Mesenchymal stem cell (in vitro differentiated cells and primary cell): ENCODE results near the gene CXCL3.

ENCODE experiments used
- DNase-seq: peaks from one replicate; pipeline ENCODE4 v3.0.0-alpha.2; 2013
- H2AFZ ChIP-seq: one replicate; pipeline ENCODE4 v1.6.1; 2013; ENCODE audit warnings: low read depth, mild to moderate bottlenecking, control low read depth, inconsistent platforms, low read length, moderate library complexity
- H2AK5ac ChIP-seq: 2 replicates; pipeline ENCODE4 v1.6.1; 2013; ENCODE audit warnings: low read length, moderate library complexity, mild to moderate bottlenecking, inconsistent platforms; ENCODE audit not compliant: severe bottlenecking
- H2BK120ac ChIP-seq: one replicate; pipeline ENCODE4 v1.6.1; 2013; ENCODE audit warnings: low read depth, mild to moderate bottlenecking, inconsistent platforms, low read length, moderate library complexity
- H2BK12ac ChIP-seq, 2 experiments: one replicate each; pipeline ENCODE4 v1.6.1; 2013; ENCODE audit warnings: inconsistent platforms in 2 of 2, low read length in 2 of 2, mild to moderate bottlenecking in 2 of 2, moderate library complexity in 2 of 2, control low read depth in 1 of 2
- H2BK15ac ChIP-seq: one replicate; pipeline ENCODE4 v1.6.1; 2013; ENCODE audit warnings: mild to moderate bottlenecking, low read depth, inconsistent platforms; ENCODE audit not compliant: poor library complexity, severe bottlenecking
- H2BK5ac ChIP-seq: 2 replicates; pipeline ENCODE4 v1.6.1; 2013; ENCODE audit warnings: low read depth, mild to moderate bottlenecking, low read length, control low read depth, inconsistent platforms; ENCODE audit not compliant: poor library complexity, severe bottlenecking
- H3K14ac ChIP-seq, 2 experiments: one replicate each; pipeline ENCODE4 v1.6.1; 2013; ENCODE audit warnings: inconsistent platforms in 2 of 2, low read length in 2 of 2, control low read depth in 1 of 2, mild to moderate bottlenecking in 1 of 2, moderate library complexity in 1 of 2
- H3K18ac ChIP-seq, 2 experiments: one replicate each; pipeline ENCODE4 v1.6.1; 2013; ENCODE audit warnings: inconsistent platforms in 2 of 2, low read length in 2 of 2, control low read depth in 1 of 2, low read depth in 1 of 2, mild to moderate bottlenecking in 1 of 2
- H3K23ac ChIP-seq, 2 experiments: one replicate each; pipeline ENCODE4 v1.6.1; 2013; ENCODE audit warnings: inconsistent platforms in 2 of 2, low read length in 2 of 2, mild to moderate bottlenecking in 2 of 2, moderate library complexity in 2 of 2, control low read depth in 1 of 2
- H3K27ac ChIP-seq: 2 replicates; pipeline ENCODE4 v1.5.1; 2013; ENCODE audit warnings: mild to moderate bottlenecking, moderate library complexity, low read length, control low read depth, inconsistent platforms; ENCODE audit not compliant: poor library complexity, severe bottlenecking
- H3K27me3 ChIP-seq, 2 experiments: 2 replicates each; pipeline versions ENCODE4 v1.6.1 to v1.7.0; 2013; ENCODE audit warnings: low read length in 2 of 2, mild to moderate bottlenecking in 2 of 2, moderate library complexity in 2 of 2, control low read depth in 1 of 2, inconsistent platforms in 1 of 2; ENCODE audit not compliant: control insufficient read depth in 1 of 2, insufficient read depth in 1 of 2
- H3K36me3 ChIP-seq, 2 experiments: 2 replicates each; pipeline versions ENCODE4 v1.6.1 to v1.7.0; 2013; ENCODE audit warnings: low read length in 2 of 2, control low read depth in 1 of 2, inconsistent platforms in 1 of 2, low read depth in 1 of 2, mild to moderate bottlenecking in 1 of 2; ENCODE audit not compliant: insufficient read depth in 2 of 2, control insufficient read depth in 1 of 2
- H3K4ac ChIP-seq, 2 experiments: one replicate each; pipeline ENCODE4 v1.6.1; 2013; ENCODE audit warnings: inconsistent platforms in 2 of 2, low read length in 2 of 2, mild to moderate bottlenecking in 2 of 2, moderate library complexity in 2 of 2, control low read depth in 1 of 2, low read depth in 1 of 2
- H3K4me1 ChIP-seq: 2 replicates; pipeline ENCODE4 v1.6.1; 2013; ENCODE audit warnings: low read depth, low read length, control low read depth; ENCODE audit not compliant: control insufficient read depth, insufficient read depth
- H3K4me2 ChIP-seq: 2 replicates; pipeline ENCODE4 v1.6.1; 2013; ENCODE audit warnings: low read length, mild to moderate bottlenecking, inconsistent platforms; ENCODE audit not compliant: poor library complexity, severe bottlenecking
- H3K4me3 ChIP-seq, 2 experiments: 2 replicates each; pipeline versions ENCODE4 v1.5.1 to v1.7.0; 2013; ENCODE audit warnings: low read length in 2 of 2, mild to moderate bottlenecking in 2 of 2, control low read depth in 1 of 2, low read depth in 1 of 2; ENCODE audit not compliant: insufficient read depth in 1 of 2
- H3K79me1 ChIP-seq: replicated peaks from 2 replicates; pipeline ENCODE4 v1.6.1; 2013; ENCODE audit warnings: mild to moderate bottlenecking, control low read depth, low read length, inconsistent platforms; ENCODE audit not compliant: poor library complexity, severe bottlenecking
- H3K9ac ChIP-seq: 2 replicates; pipeline ENCODE4 v1.7.0; 2013; ENCODE audit warnings: mild to moderate bottlenecking, low read length, moderate library complexity
- H3K9me3 ChIP-seq: 2 replicates; pipeline ENCODE4 v1.7.0; 2013; ENCODE audit warnings: mild to moderate bottlenecking, low read length; ENCODE audit not compliant: control insufficient read depth
- H4K8ac ChIP-seq: one replicate; pipeline ENCODE4 v1.6.1; 2013; ENCODE audit warnings: inconsistent platforms, mild to moderate bottlenecking, low read length, moderate library complexity
- H4K91ac ChIP-seq: one replicate; pipeline ENCODE4 v1.6.1; 2013; ENCODE audit warnings: mild to moderate bottlenecking, low read length, inconsistent platforms
- WGBS: methylation state at CpG from one replicate; pipeline ENCODE4 v1.1.7; 2013; ENCODE audit warnings: mixed read lengths; 5-methylcytosine and 5-hydroxymethylcytosine counted together

The CXCL3 gene

GRCh38 chr4:74014332-74014731 lies 24.2 kb downstream of the CXCL3 start:
- no peak overlapping the region for H3K4ac ChIP-seq

GRCh38 chr4:74013264-74013663 lies 25.2 kb downstream of the CXCL3 start:
- Histone ChIP-seq H3K18ac (no peak overlapping the region), H3K4me1 (no peaks in the 10 kb centered on the region), H3K4me2 (no peak overlapping the region), H2AFZ (no peak overlapping the region), H2BK120ac (no peak overlapping the region), H2BK5ac (no peak overlapping the region), H2BK15ac (no peak overlapping the region), H3K27ac (no peak overlapping the region), H3K4me3 (no peak overlapping the region), H2BK12ac (no peak overlapping the region), H3K4ac (no peak overlapping the region), H3K9me3 (no peaks in the 10 kb centered on the region), H3K79me1 (no peaks in the 10 kb centered on the region), H3K23ac (no peak overlapping the region), H3K27me3 (no peaks in the 10 kb centered on the region), H4K91ac (no peak overlapping the region), H3K9ac (no peak overlapping the region), H4K8ac (no peak overlapping the region), H3K14ac (no peak overlapping the region), H3K36me3 (no peaks in the 10 kb centered on the region), H2AK5ac (no peak overlapping the region)
- no peak for DNase-seq
- WGBS = 74% methylated on average over 2 of the region's 2 CpGs

More at GRCh38 chr4:74014332-74014731, 24.2 kb downstream of the CXCL3 start:
- H3K9ac ChIP-seq = no peak overlapping the region
- no peak overlapping the region for H2BK12ac ChIP-seq
- H3K36me3 ChIP-seq = no peaks in the 10 kb centered on the region
- no peaks in the 10 kb centered on the region for H3K9me3 ChIP-seq
- no peak overlapping the region for H2AFZ ChIP-seq
- no peak overlapping the region for H3K27ac ChIP-seq
- H2BK5ac ChIP-seq = no peak overlapping the region
- no peak overlapping the region for H3K14ac ChIP-seq
- H3K4me1 ChIP-seq = no peaks in the 10 kb centered on the region
- DNase-seq = no peak
- no peaks in the 10 kb centered on the region for H3K27me3 ChIP-seq
- no peak overlapping the region for H2BK15ac ChIP-seq
- no CpG with 5 or more reads among the region's 1 CpG for WGBS
- no peak overlapping the region for H3K18ac ChIP-seq
- no peak overlapping the region for H3K4me2 ChIP-seq
- no peaks in the 10 kb centered on the region for H3K79me1 ChIP-seq
- no peak overlapping the region for H2AK5ac ChIP-seq
- no peak overlapping the region for H4K91ac ChIP-seq
- no peak overlapping the region for H4K8ac ChIP-seq
- no peak overlapping the region for H2BK120ac ChIP-seq
- no peak overlapping the region for H3K23ac ChIP-seq
- no peak overlapping the region for H3K4me3 ChIP-seq

- no peak overlapping the region for H3K18ac ChIP-seq
- WGBS = 96% methylated on average over 2 of the region's 4 CpGs
- no peaks in the 10 kb centered on the region for H3K36me3 ChIP-seq
- no peaks in the 10 kb centered on the region for H3K4me1 ChIP-seq
- no peaks in the 10 kb centered on the region for H3K79me1 ChIP-seq
- no peak overlapping the region for H3K23ac ChIP-seq
- DNase-seq = no peak
- H3K27me3 ChIP-seq = no peaks in the 10 kb centered on the region
- H2AFZ ChIP-seq = no peak overlapping the region
- H2BK120ac ChIP-seq = no peak overlapping the region
- no peak overlapping the region for H3K27ac ChIP-seq
- H2BK15ac ChIP-seq = no peak overlapping the region
- H2BK12ac ChIP-seq = no peak overlapping the region
- no peak overlapping the region for H3K4me3 ChIP-seq
- no peak overlapping the region for H4K91ac ChIP-seq
- H3K4ac ChIP-seq = no peak overlapping the region
- H4K8ac ChIP-seq = no peak overlapping the region
- no peaks in the 10 kb centered on the region for H3K9me3 ChIP-seq
- H3K9ac ChIP-seq = no peak overlapping the region
- no peak overlapping the region for H2AK5ac ChIP-seq
- H3K14ac ChIP-seq = no peak overlapping the region
- no peak overlapping the region for H3K4me2 ChIP-seq
- no peak overlapping the region for H2BK5ac ChIP-seq
These were observed 26.4 kb downstream of the CXCL3 start for GRCh38 chr4:74012130-74012529.

GRCh38 chr4:74009307-74009706 lies 29.2 kb downstream of the CXCL3 start:
- no peak for DNase-seq
- no peak overlapping the region for H3K14ac ChIP-seq
- H2BK120ac ChIP-seq = no peak overlapping the region
- H3K4me3 ChIP-seq = no peak overlapping the region
- H4K91ac ChIP-seq = no peak overlapping the region
- no peaks in the 10 kb centered on the region for H3K9me3 ChIP-seq
- H3K18ac ChIP-seq = no peak overlapping the region
- no peak overlapping the region for H3K9ac ChIP-seq
- no peak overlapping the region for H3K4me2 ChIP-seq
- H3K79me1 ChIP-seq = no peaks in the 10 kb centered on the region
- no peak overlapping the region for H2BK5ac ChIP-seq
- H4K8ac ChIP-seq = no peak overlapping the region
- no peak overlapping the region for H3K23ac ChIP-seq
- no peak overlapping the region for H3K4ac ChIP-seq
- H2AK5ac ChIP-seq = no peak overlapping the region
- H2AFZ ChIP-seq = no peak overlapping the region
- H3K36me3 ChIP-seq = no peaks in the 10 kb centered on the region
- H2BK15ac ChIP-seq = no peak overlapping the region
- H3K27ac ChIP-seq = no peak overlapping the region
- no peak overlapping the region for H2BK12ac ChIP-seq
- no peaks in the 10 kb centered on the region for H3K27me3 ChIP-seq
- WGBS = 83% methylated on average over 2 of the region's 3 CpGs
- no peaks in the 10 kb centered on the region for H3K4me1 ChIP-seq
